ENCODE measurements around the gene NPPA.

- TF ChIP-seq CTCF (IDR thresholded peaks at IDR 0.05) (no peak), POLR2A (IDR thresholded peaks at IDR 0.05) (no peak)
Measured at GRCh38 chr1:11823366-11824137, 24.0 kb downstream of the NPPA start.

Data from adrenal gland (tissue), 5 donors.